COR-L47 (cell line): ENCODE data around the gene CHFR.
"Not testable (repeated sequence)": the region's sequence is repeated elsewhere in the genome, so short reads cannot be mapped to it uniquely, and the experiment has no call there.

Source experiments
- DNase-seq: peaks from one replicate; lab custom pipeline; 2025; lab: John Stamatoyannopoulos, UW

CHFR gene

GRCh38 chr12:132874620-132875019 lies 12.8 kb downstream of the CHFR start:
- DNase-seq, result not testable (repeated sequence)

GRCh38 chr12:132874175-132874574 lies 13.2 kb downstream of the CHFR start:
- DNase-seq, result no peak

- DNase-seq, result no peak
These were observed 13.7 kb downstream of the CHFR start for GRCh38 chr12:132873724-132874123.

GRCh38 chr12:132872975-132873421 lies 14.4 kb downstream of the CHFR start:
- no peak for DNase-seq

GRCh38 chr12:132872073-132872855 lies 15.1 kb downstream of the CHFR start:
- DNase-seq, result no peak

- no peak for DNase-seq
These were observed 17.9 kb downstream of the CHFR start for GRCh38 chr12:132869551-132869950.

- DNase-seq, result no peak
These were observed 21.1 kb downstream of the CHFR start for GRCh38 chr12:132866251-132866828.

GRCh38 chr12:132861558-132861957 lies 25.8 kb downstream of the CHFR start:
- DNase-seq, result no peak

- no peak for DNase-seq
These were observed 28.6 kb downstream of the CHFR start for GRCh38 chr12:132858718-132859266.

GRCh38 chr12:132857019-132857418 lies 30.4 kb downstream of the CHFR start:
- not testable (repeated sequence) for DNase-seq

- no peak for DNase-seq
These were observed 30.8 kb downstream of the CHFR start for GRCh38 chr12:132856581-132856980.

- not testable (repeated sequence) for DNase-seq
These were observed 32.2 kb downstream of the CHFR start for GRCh38 chr12:132855211-132855610.

GRCh38 chr12:132853285-132854092 lies 33.9 kb downstream of the CHFR start:
- no peak for DNase-seq

GRCh38 chr12:132852496-132852895 lies 34.9 kb downstream of the CHFR start:
- DNase-seq, result no peak

- no peak for DNase-seq
These were observed 35.9 kb downstream of the CHFR start for GRCh38 chr12:132851465-132851864.

GRCh38 chr12:132850291-132850690 lies 37.1 kb downstream of the CHFR start:
- DNase-seq, result no peak

GRCh38 chr12:132848521-132848920 lies 38.9 kb downstream of the CHFR start:
- no peak for DNase-seq

- DNase-seq, result no peak
These were observed 39.7 kb downstream of the CHFR start for GRCh38 chr12:132847363-132848356.

- DNase-seq, result not testable (repeated sequence)
These were observed 42.7 kb downstream of the CHFR start for GRCh38 chr12:132844681-132845080.

GRCh38 chr12:132842449-132843045 lies 44.9 kb downstream of the CHFR start:
- DNase-seq, result no peak

GRCh38 chr12:132841151-132841550 lies 46.3 kb downstream of the CHFR start:
- no peak for DNase-seq
